Testis (tissue), 3 donors: ENCODE results near the gene FHOD3. TPM values are rescaled to one million over a fixed set of nuclear protein-coding genes. Genes with fewer than 3 reads are reported as not detected.

ENCODE experiments used
- DNase-seq: peaks from one replicate; pipeline ENCODE4 v3.0.0-alpha.2; 2019
- H3K27ac ChIP-seq, 2 donors: fragments of 200-600 bp; sonication (generic); one replicate each; pipeline ENCODE4 v1.5.1; 2019
- H3K27me3 ChIP-seq: fragments of 200-600 bp; sonication (generic); one replicate; pipeline ENCODE4 v1.5.1; 2019
- H3K36me3 ChIP-seq: fragments of 200-600 bp; sonication (generic); one replicate; pipeline ENCODE4 v1.5.1; 2017; ENCODE audit warnings: low read depth; ENCODE audit errors: missing control alignments
- H3K4me1 ChIP-seq: fragments of 200-600 bp; sonication (generic); one replicate; pipeline ENCODE4 v1.5.1; 2019
- H3K4me3 ChIP-seq, 2 donors: fragments of 200-600 bp; sonication (generic); one replicate each; pipeline ENCODE4 v1.5.1; 2017 to 2019
- H3K9me3 ChIP-seq: fragments of 200-600 bp; sonication (generic); one replicate; pipeline ENCODE4 v1.5.1; 2017
- CTCF ChIP-seq, 3 experiments: fragments of 450-650 bp in 2 of 3; fragments of 200-600 bp in 1 of 3; sonication (generic) in 1 of 3; IDR thresholded peaks; one replicate each; pipeline ENCODE4 v1.5.1; 2016 to 2019; ENCODE audit warnings: antibody characterized with exemption in 3 of 3, mild to moderate bottlenecking in 2 of 3, moderate library complexity in 1 of 3
- POLR2A ChIP-seq: fragments of 450-650 bp; IDR thresholded peaks from one replicate; pipeline ENCODE4 v1.6.1; 2017; ENCODE audit warnings: antibody characterized with exemption, mild to moderate bottlenecking, moderate library complexity
- WGBS, 2 donors: methylation state at CpG; one replicate each; pipeline ENCODE4 v1.1.5; 2018; 5-methylcytosine and 5-hydroxymethylcytosine counted together
- intact Hi-C: fragments of 100-400 bp; cut with DNase I; formaldehyde crosslinking; loops from one replicate; pipeline ENCODE4 v1.15.1; 2023; ENCODE audit warnings: low total_unique reads
- polyA plus RNA-seq: library from polyadenylated mRNA; stranded (reverse); fragments of 350-450 nt; fragmentation: Illumina TruSeq; extraction: RNeasy Lipid Tissue Mini Kit (QIAGEN cat#74804); gene quantifications from one replicate; pipeline ENCODE4 v1.2.3, GENCODE V29; 2014; ENCODE audit warnings: low read depth, low replicate concordance; ENCODE audit not compliant: insufficient read depth
- total RNA-seq, 2 donors: library from RNA; depleted of rRNA; stranded (reverse); fragments of >200 nt; gene quantifications; one replicate each; pipeline ENCODE4 v1.2.3, GENCODE V29; 2016

FHOD3 gene
- total and polyA plus RNA-seq, 3 donors from 2014 or later, result 6.5 to 46.8 (median 37.3) TPM

GRCh38 chr18:36381075-36381474, 83.6 kb downstream of the FHOD3 start:
- H3K4me3 ChIP-seq, result no peak overlapping the region
- H3K27me3 ChIP-seq, result no peaks in the 10 kb centered on the region
- no peak for DNase-seq
- intact Hi-C loops, result no loop called here
- TF ChIP-seq POLR2A, result no peak
- no peak for TF ChIP-seq CTCF (IDR thresholded peaks at IDR 0.05)
- H3K4me1 ChIP-seq, result no peaks in the 10 kb centered on the region
- no peaks in the 10 kb centered on the region for H3K9me3 ChIP-seq
- WGBS, 2 donors, result 77% methylated on average over 3 to 4 of the region's 4 CpGs
- H3K27ac ChIP-seq, result no peak overlapping the region
- no peaks in the 10 kb centered on the region for H3K36me3 ChIP-seq

- no peak for DNase-seq
- Histone ChIP-seq H3K27me3 (no peaks in the 10 kb centered on the region), H3K36me3 (no peaks in the 10 kb centered on the region), H3K4me3 (no peak overlapping the region), H3K9me3 (no peaks in the 10 kb centered on the region), H3K4me1 (no peaks in the 10 kb centered on the region), H3K27ac (no peak overlapping the region)
- intact Hi-C loops, result no loop called here
- no peak for TF ChIP-seq POLR2A
- TF ChIP-seq CTCF (IDR thresholded peaks at IDR 0.05), result no peak
- WGBS, 2 donors, result 59 to 73% methylated on average over 5 of the region's 5 CpGs
Measured at GRCh38 chr18:36382854-36383253, 85.3 kb downstream of the FHOD3 start.

DNA sequence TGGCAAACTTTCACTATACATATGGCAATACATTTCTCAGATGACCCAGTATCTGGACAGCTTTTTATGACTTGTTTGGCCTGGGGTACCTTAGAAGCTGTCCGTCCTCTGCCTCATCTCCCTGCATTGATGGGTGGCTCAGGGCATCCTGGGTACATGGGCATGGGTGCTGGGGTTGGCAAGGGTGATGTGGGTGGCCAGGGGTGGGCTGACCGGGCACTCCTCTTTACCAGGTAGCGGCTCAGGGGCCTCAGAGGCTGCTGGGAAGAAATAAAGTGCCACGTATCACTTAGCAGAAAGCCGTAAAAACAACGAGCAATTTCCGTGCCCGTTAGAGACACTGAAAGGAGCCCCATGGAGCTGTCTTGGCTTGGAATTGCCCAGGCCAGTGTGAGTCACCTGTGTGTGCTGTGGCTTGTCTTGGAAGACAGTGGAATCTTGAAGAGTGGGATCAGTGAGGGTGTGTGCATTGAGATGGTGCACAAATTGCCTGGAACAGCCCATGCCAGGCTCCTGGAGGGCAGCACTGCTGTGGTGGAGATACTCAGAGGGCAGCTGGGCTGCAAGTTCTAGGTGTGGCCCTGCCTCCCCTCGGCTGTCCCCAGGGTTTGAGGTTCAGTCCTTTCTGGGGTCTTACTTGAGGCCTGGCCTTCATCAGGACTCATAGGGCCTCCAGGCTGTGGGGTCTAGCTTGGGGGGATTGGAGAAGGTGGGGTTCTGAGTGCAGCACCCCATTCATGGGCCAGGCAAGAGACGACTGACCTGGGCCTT, 88.8 kb downstream of the FHOD3 start:
- no peak for TF ChIP-seq CTCF (IDR thresholded peaks at IDR 0.05)
- no peak for TF ChIP-seq POLR2A
- intact Hi-C loops, result no loop called here
- Histone ChIP-seq H3K27ac (no peak overlapping the region), H3K36me3 (no peaks in the 10 kb centered on the region), H3K9me3 (no peaks in the 10 kb centered on the region), H3K27me3 (no peaks in the 10 kb centered on the region), H3K4me3 (no peak overlapping the region), H3K4me1 (no peaks in the 10 kb centered on the region)
- DNase-seq, result no peak
- 86 to 88% methylated on average over 10 of the region's 10 CpGs for WGBS, 2 donors

GRCh38 chr18:36387310-36387709, 89.8 kb downstream of the FHOD3 start:
- no peaks in the 10 kb centered on the region for H3K4me1 ChIP-seq
- no peaks in the 10 kb centered on the region for H3K36me3 ChIP-seq
- WGBS, 2 donors, result 61 to 66% methylated on average over 3 of the region's 3 CpGs
- H3K27ac ChIP-seq, result no peak overlapping the region
- no peaks in the 10 kb centered on the region for H3K27me3 ChIP-seq
- H3K9me3 ChIP-seq, result no peaks in the 10 kb centered on the region
- DNase-seq, result no peak
- H3K4me3 ChIP-seq, result no peak overlapping the region
- intact Hi-C loops, result no loop called here
- no peak for TF ChIP-seq CTCF (IDR thresholded peaks at IDR 0.05)
- TF ChIP-seq POLR2A, result no peak

DNA sequence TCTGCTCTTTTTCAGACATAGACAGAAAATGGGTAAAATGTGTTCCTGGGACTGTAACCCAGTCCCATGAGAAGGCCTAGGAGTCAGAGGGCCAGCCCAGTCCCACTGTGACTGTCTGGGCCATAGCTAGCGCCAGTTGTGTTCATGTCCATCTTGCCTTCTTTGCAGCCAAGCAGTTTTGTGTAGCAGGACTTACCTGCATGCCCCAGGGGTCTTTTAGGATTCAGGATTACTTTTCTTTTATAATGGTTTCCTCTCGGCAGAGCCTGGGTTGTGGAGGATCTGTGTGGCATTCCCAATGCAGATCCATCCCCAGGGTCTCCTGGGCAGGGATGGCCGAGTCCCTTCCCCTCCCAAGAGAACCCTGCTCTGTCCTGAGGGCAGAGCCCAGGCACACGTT, 90.8 kb downstream of the FHOD3 start:
- Histone ChIP-seq H3K4me3 (no peak overlapping the region), H3K9me3 (no peaks in the 10 kb centered on the region), H3K36me3 (no peaks in the 10 kb centered on the region), H3K4me1 (no peaks in the 10 kb centered on the region), H3K27ac (no peak overlapping the region), H3K27me3 (no peaks in the 10 kb centered on the region)
- WGBS, 2 donors, result 84 to 91% methylated on average over 4 of the region's 4 CpGs
- intact Hi-C loops, result no loop called here
- DNase-seq, result no peak
- no peak for TF ChIP-seq CTCF (IDR thresholded peaks at IDR 0.05)
- TF ChIP-seq POLR2A, result no peak
